GM21381 (cell line): ENCODE measurements around the gene MAN1B1.
A peak's percentile ranks its signal among the peaks of the same experiment; 100 is the strongest.

Source experiments
- ATAC-seq: cut with Tn5 transposase; IDR thresholded peaks from one replicate; pipeline ENCODE4 v1.9.1; 2021; ENCODE audit warnings: mild to moderate bottlenecking, moderate library complexity; ENCODE audit not compliant: unreplicated experiment

Gene MAN1B1

DNA sequence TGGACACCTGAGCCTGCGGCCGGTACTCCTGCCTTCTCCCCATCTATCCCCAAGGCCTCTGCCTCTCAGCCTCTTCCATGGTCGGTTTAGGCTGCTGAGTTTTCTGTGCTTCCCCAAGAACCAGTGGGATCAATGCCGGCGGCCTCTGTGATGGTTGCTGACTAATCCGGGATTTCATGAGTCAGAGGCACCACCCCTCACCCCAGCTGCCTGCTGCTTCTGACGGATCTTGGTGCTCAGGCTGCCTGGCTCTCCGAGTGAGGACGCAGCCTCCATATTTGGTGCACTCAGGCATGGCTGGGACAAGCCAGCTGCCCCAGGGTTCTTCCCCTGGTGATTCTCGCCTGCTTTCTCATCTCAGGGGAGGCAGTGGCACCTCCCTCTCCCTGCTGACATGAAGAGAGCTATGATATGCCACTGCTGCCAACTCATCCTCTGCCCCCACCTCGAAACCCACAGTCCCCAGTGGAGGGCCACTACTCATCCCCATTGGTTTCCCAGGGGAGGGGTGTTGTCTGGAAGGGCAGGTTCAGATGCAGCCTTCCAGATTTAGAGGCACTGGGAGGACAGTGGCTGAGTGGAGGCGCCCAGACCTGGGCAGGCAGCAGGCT is 3.3 kb upstream of the MAN1B1 start:
- ATAC-seq: no peak

GRCh38 chr9:137084526-137084925 is 2.3 kb upstream of the MAN1B1 start:
- no peak for ATAC-seq

DNA sequence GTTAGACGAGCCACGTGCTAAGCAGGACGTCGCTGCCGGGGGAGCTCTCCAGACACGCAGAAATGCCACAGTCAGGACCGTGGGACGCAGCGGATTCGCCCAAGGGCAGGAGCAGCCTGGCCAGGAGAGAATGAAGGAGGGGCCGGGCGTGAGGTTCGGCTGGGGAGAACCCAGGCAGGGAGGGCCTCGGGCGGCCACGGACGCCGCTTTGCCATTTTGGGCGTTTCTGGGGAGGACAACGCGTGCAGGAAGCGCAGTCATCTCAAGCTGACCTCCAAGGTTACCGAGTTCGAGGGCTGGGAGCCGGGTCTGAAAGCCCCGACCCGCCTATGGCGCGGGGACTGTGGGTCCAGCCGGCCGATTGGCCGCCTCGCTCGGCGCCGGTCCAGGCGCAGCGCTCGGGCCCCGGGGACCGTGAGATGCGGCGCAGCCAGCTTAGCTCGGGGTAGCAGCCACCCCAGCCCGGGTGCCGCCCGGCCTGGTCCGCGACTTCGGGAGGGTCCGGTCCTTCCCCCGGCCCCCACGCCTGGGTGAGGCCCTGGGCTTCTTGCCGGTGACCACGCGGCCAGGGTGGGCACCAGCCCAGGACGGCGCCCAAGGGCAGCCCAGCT is 760 bp upstream of the MAN1B1 start:
- ATAC-seq: no peak

DNA sequence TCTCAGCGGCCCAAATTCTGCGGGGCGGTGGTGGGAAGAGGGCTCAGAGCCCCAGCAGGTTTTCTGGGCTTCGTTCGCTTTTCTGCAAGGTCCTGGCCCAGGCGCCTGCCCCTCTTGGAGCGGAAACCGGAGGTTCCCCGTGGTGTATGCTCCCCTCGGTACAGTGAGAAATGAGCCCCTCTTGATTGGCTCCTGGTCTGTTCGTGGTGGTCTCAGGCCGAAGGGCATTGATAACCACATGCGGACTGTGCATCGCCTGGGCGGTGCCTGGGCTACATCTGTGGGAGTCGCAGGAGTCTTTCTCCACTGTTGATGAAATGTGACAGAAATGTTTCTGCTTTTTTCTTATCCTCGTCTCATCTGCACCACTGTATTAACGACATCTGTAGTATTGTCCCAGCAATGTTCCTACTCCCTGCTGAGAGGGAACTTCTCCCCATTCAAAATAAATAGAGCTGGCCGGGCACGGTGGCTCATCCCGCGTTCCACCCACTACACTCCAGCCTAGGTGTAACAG is 682 bp downstream of the MAN1B1 start:
- no peak for ATAC-seq

GRCh38 chr9:137088121-137088520 is 1.3 kb downstream of the MAN1B1 start:
- no peak for ATAC-seq

DNA sequence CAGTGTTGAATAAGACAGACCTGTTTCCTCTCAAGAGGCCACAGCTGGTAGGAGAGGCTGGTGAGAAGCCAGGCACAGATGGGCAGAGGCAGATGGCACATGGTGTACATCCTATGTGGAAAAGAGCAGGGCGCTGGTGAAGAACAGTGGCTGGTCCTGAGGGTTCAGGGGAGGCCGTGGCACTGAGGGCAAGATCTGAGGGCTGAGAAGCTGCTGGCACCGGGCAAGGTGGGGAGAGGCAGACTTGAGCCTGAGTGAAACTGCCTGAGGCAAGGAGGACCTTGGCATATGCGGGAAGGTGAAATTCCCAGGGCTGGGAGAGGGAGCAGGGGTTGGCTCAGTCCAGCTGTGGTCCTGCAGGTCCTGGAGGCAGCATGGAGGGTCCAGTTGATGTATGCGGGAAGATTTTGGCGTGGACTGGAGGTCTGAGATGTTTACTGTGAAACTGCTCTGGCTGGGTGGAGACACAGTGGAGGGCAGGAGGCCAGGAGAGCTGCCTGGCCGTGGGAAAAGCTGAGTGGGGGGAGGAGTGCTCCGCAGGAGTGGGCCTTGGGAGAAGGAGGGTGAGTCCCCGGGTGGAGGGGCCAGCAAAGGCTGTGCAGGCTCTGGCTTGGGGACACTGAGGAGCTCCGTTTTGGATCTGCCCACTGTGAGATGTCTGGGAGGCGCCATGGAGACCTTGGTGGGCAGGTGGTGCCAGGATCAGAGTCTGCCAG is 2.6 kb downstream of the MAN1B1 start:
- ATAC-seq: no peak

DNA sequence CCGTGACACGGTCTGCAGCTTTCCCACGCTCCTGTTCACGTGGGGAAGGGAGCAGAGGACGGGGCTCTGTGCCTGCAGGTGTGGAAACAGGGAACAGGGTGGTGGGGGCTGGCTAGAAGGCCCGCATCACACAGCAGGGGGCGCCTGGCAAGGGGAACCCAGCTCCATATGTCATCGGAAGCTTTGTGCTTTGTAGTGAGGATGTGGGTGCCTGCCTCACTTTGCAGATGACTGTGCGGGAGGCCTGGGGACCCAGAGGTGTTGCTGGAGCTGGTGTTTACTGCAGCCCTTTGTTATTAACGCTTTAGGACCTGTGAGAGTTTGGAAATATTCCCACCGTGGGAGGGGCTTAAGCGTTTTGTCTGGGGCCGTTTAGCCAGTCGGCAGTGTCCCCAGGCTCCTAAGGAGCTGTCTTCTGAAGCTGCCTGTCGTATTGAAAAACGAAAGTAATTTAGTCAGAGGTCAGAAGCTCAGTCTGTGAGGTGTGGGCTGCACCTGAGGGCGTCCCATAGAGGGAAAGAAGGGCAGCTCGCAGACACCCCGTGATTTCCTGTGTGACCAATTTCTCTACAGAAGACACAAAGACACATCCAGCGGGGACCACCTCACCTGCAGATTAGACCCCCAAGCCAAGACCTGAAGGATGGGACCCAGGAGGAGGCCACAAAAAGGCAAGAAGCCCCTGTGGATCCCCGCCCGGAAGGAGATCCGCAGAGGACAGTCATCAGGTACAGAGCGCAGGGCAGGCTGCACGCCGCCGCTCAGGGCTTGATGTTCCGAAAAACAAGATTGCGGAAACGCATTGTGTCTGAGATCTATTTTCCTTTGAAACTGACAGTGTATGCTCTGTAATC is 9.1 kb downstream of the MAN1B1 start:
- ATAC-seq: peak; percentile 64

DNA sequence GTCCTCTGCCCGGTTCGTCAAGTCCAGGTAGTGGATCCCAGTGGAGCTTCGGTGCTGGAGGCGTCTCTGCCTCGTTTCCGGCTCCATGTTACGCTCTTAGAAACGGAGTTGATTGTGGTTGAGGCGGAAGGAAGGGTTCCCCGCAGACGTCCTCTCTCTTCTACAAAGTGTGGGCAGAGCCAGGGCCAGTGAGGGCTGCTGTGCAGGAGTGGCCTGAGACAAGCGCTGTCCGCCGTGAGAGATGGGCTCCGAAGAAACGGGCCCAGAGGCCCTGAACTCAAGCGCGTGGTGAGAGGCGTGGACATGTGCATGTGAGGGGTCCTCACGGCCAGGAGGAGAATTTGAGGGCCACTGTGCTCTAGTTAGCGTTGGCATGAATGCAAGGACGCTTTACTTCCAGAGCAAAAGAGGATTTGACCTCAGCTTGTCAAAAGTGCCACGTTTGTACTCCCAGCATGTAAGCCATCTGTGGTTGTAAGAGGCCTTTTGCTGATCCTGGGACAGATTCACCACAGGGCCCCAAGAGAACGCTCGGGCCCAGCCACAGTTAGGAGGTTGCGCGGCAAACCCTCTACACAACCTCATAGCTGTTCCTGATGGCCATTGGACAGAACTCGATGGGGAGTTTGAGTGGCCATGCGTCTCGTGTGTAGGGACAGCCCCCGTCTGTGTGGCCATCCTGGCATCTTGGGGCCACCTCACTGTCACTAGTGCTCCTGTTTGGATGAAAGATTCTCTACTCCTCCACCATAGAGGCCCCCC is 10.2 kb downstream of the MAN1B1 start:
- no peak for ATAC-seq

GRCh38 chr9:137097761-137098462 is 11.1 kb downstream of the MAN1B1 start:
- no peak for ATAC-seq

- ATAC-seq: no peak
Observed at GRCh38 chr9:137099231-137099630, 12.4 kb downstream of the MAN1B1 start.

DNA sequence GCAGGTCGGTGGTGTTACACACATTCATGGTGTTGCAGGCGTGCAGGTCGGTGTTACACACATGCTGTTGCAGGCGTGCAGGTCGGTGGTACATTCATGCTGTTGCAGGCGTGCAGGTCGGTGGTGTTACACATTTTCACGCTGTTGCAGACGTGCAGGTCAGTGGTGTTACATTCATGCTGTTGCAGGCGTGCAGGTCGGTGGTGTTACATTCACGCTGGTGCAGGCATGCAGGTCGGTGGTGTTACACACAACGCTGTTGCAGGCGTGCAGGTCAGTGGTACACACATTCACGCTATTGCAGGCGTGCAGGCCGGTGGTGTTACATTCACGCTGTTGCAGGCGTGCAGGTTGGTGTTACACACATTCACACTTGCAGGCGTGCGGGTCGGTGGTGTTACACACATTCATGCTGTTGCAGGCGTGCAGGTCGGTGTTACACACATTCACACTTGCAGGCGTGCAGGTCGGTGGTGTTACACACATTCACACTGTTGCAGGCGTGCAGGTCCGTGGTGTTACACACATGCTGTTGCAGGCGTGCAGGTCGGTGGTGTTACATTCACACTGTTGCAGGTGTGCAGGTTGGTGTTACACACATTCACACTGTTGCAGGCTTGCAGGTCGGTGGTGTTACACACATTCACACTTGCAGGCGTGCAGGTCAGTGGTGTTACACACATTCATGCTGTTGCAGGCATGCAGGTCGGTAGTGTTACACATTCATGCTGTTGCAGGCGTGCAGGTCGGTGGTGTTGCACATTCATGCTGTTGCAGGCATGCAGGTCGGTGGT is 16.6 kb downstream of the MAN1B1 start:
- no peak for ATAC-seq

DNA sequence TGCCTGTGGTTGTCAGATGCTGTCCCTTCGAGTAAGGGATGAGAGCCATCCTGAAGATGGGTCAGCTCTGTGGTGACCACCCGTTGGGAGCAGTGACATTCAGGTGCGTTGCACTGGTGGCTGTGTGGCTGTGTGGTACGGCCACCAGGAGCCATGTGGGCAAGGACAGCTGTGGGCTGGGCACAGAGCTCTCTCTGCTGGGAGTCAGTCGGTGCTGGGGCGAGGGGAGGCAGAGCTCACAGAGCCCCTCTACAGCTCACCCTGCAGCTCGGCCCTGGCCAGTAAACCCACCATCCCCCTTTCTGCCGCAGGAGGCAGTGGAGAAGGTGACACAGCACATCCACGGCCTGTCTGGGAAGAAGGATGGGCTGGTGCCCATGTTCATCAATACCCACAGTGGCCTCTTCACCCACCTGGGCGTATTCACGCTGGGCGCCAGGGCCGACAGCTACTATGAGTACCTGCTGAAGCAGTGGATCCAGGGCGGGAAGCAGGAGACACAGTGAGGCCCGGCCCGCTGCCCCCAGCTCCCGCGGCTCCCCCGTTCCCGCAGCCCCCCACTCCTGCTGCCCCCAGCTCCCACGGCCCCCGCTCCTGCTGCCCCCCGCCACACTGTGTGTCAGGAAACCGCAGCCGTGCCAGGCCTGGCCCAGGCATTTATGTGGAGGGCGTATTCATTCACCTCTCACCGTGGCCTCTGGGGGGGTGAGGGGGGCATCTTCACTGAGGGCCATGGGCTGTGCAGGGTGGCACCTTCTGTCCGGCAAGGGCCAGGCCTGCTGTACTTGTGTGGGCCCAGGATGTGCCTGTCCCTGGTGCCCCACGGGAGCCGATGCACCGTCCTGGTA is 19.3 kb downstream of the MAN1B1 start:
- ATAC-seq: no peak

- ATAC-seq: no peak
Observed at GRCh38 chr9:137106662-137107250, 20.0 kb downstream of the MAN1B1 start.

- ATAC-seq: no peak
Observed at GRCh38 chr9:137107312-137107921, 20.6 kb downstream of the MAN1B1 start.

GRCh38 chr9:137107982-137108381 is 21.2 kb downstream of the MAN1B1 start:
- ATAC-seq: no peak

- no peak for ATAC-seq
Observed at GRCh38 chr9:137108608-137109249, 21.9 kb downstream of the MAN1B1 start.
